A673 (cell line): ENCODE measurements around the gene FBRS.

Source experiments
- CTCF ChIP-seq: fragments of 300-800, 200-600 bp; sonication (generic); conservative IDR thresholded peaks from 2 replicates; pipeline ENCODE4 v1.5.1; 2017; ENCODE audit warnings: low read depth, mild to moderate bottlenecking, antibody characterized with exemption, low read length, moderate library complexity, mixed read lengths
- EZH2 ChIP-seq: fragments of 200-600 bp; sonication (generic); IDR thresholded peaks from 2 replicates; pipeline ENCODE4 v1.6.1; 2017; ENCODE audit warnings: borderline replicate concordance, low read depth, mild to moderate bottlenecking, mixed read lengths, antibody characterized with exemption, low read length; ENCODE audit not compliant: poor library complexity, severe bottlenecking

DNA sequence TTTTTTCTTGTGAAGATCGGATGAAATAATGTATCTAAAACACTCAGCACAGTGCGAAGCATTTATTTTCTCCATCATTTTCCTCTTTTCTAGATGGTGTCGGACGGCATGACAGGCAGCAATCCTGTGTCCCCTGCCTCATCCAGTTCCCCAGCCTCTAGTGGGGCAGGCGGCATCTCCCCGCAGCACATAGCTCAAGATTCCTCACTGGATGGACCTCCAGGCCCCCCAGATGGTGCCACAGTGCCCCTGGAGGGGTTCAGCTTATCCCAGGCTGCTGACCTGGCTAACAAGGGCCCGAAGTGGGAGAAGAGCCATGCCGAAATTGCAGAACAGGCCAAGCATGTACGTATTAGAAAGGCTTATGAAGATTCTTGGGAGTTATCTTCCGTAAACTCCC lies 45.7 kb downstream of the FBRS start:
- TF ChIP-seq CTCF (no peak), EZH2 (no peak)
